ENCODE results near the gene HIGD1A.

DNA sequence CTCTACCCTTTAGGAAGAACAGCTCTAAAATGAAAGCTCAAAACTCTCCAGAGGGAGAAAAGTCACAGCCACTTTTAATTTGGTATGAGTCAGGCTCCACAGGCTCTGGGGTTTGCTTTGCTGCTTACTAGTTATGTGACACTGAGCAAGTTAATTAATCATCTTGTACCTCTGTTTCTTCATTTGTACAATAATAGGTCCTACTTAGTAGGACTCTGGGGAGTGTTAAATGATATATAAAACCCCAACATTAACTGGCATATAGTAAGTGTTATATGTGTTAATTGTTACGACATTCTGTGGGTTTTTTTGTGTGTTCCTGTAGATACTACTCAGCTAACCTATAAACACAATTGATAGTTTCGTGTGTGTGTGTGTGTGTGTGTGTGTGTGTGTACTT, 11.5 kb upstream of the HIGD1A start:
- TF ChIP-seq, protein P1, sequence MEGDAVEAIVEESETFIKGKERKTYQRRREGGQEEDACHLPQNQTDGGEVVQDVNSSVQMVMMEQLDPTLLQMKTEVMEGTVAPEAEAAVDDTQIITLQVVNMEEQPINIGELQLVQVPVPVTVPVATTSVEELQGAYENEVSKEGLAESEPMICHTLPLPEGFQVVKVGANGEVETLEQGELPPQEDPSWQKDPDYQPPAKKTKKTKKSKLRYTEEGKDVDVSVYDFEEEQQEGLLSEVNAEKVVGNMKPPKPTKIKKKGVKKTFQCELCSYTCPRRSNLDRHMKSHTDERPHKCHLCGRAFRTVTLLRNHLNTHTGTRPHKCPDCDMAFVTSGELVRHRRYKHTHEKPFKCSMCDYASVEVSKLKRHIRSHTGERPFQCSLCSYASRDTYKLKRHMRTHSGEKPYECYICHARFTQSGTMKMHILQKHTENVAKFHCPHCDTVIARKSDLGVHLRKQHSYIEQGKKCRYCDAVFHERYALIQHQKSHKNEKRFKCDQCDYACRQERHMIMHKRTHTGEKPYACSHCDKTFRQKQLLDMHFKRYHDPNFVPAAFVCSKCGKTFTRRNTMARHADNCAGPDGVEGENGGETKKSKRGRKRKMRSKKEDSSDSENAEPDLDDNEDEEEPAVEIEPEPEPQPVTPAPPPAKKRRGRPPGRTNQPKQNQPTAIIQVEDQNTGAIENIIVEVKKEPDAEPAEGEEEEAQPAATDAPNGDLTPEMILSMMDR (IDR thresholded peaks at IDR 0.05), result no peak
- no peak for TF ChIP-seq POLR2A (IDR thresholded peaks at IDR 0.05)

Data from Peyer's patch (tissue), 4 donors.